ENCODE results near the gene SIGLEC5.
"Not testable (repeated sequence)": the region's sequence is repeated elsewhere in the genome, so short reads cannot be mapped to it uniquely, and the experiment has no call there.

Gene SIGLEC5

GRCh38 chr19:51630315-51630714, at the start of gene SIGLEC5:
SIGLEC5 (minus strand) TSS chr19:51630401; CDS start chr19:51630335, 66 bp downstream.
- not testable (repeated sequence) for DNase-seq (ENCODE audit: low read depth, low spot score); H3K27ac ChIP-seq (ENCODE audit: low read length); H3K27me3 ChIP-seq (ENCODE audit: control insufficient read depth, insufficient read depth, low read length); H3K9me3 ChIP-seq (ENCODE audit: control insufficient read depth, insufficient read depth, low read length); H3K4me3 ChIP-seq (ENCODE audit: low read length); H3K4me1 ChIP-seq (ENCODE audit: control insufficient read depth, insufficient read depth, low read length); H3K36me3 ChIP-seq (ENCODE audit: control insufficient read depth, insufficient read depth, low read length)
- no CpG with 5 or more reads among the region's 13 CpGs for WGBS (ENCODE audit: insufficient coverage, insufficient read length)

GRCh38 chr19:51676566-51677083, 46.4 kb upstream of the SIGLEC5 start:
- Histone ChIP-seq H3K4me3 (ENCODE audit: low read length) (no peak overlapping the region), H3K36me3 (ENCODE audit: control insufficient read depth, insufficient read depth, low read length) (no peaks in the 10 kb centered on the region), H3K4me1 (ENCODE audit: control insufficient read depth, insufficient read depth, low read length) (no peaks in the 10 kb centered on the region), H3K27ac (ENCODE audit: low read length) (no peak overlapping the region), H3K27me3 (ENCODE audit: control insufficient read depth, insufficient read depth, low read length) (no peaks in the 10 kb centered on the region), H3K9me3 (ENCODE audit: control insufficient read depth, insufficient read depth, low read length) (no peaks in the 10 kb centered on the region; the same call in 1 of the 2 replicates)
- no CpG with 5 or more reads among the region's 11 CpGs for WGBS (ENCODE audit: insufficient coverage, insufficient read length)
- no peak for DNase-seq (ENCODE audit: low read depth, low spot score)

GRCh38 chr19:51675911-51676565, 45.8 kb upstream of the SIGLEC5 start:
- H3K4me1 ChIP-seq (ENCODE audit: control insufficient read depth, insufficient read depth, low read length); H3K4me3 ChIP-seq (ENCODE audit: low read length); H3K27ac ChIP-seq (ENCODE audit: low read length); H3K27me3 ChIP-seq (ENCODE audit: control insufficient read depth, insufficient read depth, low read length); H3K9me3 ChIP-seq (ENCODE audit: control insufficient read depth, insufficient read depth, low read length); H3K36me3 ChIP-seq (ENCODE audit: control insufficient read depth, insufficient read depth, low read length): not testable (repeated sequence)
- WGBS (ENCODE audit: insufficient coverage, insufficient read length) = no CpG with 5 or more reads among the region's 7 CpGs
- peak; percentile 37 for DNase-seq (ENCODE audit: low read depth, low spot score)

GRCh38 chr19:51668216-51668615, 38.0 kb upstream of the SIGLEC5 start:
- DNase-seq (ENCODE audit: low read depth, low spot score) = no peak
- Histone ChIP-seq H3K36me3 (ENCODE audit: control insufficient read depth, insufficient read depth, low read length) (no peaks in the 10 kb centered on the region), H3K27ac (ENCODE audit: low read length) (no peak overlapping the region), H3K4me1 (ENCODE audit: control insufficient read depth, insufficient read depth, low read length) (no peaks in the 10 kb centered on the region), H3K9me3 (ENCODE audit: control insufficient read depth, insufficient read depth, low read length) (no peaks in the 10 kb centered on the region), H3K4me3 (ENCODE audit: low read length) (no peak overlapping the region), H3K27me3 (ENCODE audit: control insufficient read depth, insufficient read depth, low read length) (no peaks in the 10 kb centered on the region)
- no CpG with 5 or more reads among the region's 3 CpGs for WGBS (ENCODE audit: insufficient coverage, insufficient read length)

- no peak for DNase-seq (ENCODE audit: low read depth, low spot score)
- WGBS (ENCODE audit: insufficient coverage, insufficient read length) = no CpG with 5 or more reads among the region's 3 CpGs
- Histone ChIP-seq H3K27me3 (ENCODE audit: control insufficient read depth, insufficient read depth, low read length) (no peaks in the 10 kb centered on the region), H3K9me3 (ENCODE audit: control insufficient read depth, insufficient read depth, low read length) (no peaks in the 10 kb centered on the region), H3K27ac (ENCODE audit: low read length) (no peak overlapping the region), H3K4me1 (ENCODE audit: control insufficient read depth, insufficient read depth, low read length) (no peaks in the 10 kb centered on the region), H3K36me3 (ENCODE audit: control insufficient read depth, insufficient read depth, low read length) (no peaks in the 10 kb centered on the region), H3K4me3 (ENCODE audit: low read length) (no peak overlapping the region)
Observed at GRCh38 chr19:51664997-51665396, 34.8 kb upstream of the SIGLEC5 start.

GRCh38 chr19:51664131-51664530, 33.9 kb upstream of the SIGLEC5 start:
- Histone ChIP-seq H3K4me3 (ENCODE audit: low read length) (no peak overlapping the region), H3K36me3 (ENCODE audit: control insufficient read depth, insufficient read depth, low read length) (no peaks in the 10 kb centered on the region), H3K27ac (ENCODE audit: low read length) (no peak overlapping the region), H3K9me3 (ENCODE audit: control insufficient read depth, insufficient read depth, low read length) (no peaks in the 10 kb centered on the region), H3K4me1 (ENCODE audit: control insufficient read depth, insufficient read depth, low read length) (no peaks in the 10 kb centered on the region), H3K27me3 (ENCODE audit: control insufficient read depth, insufficient read depth, low read length) (no peaks in the 10 kb centered on the region)
- DNase-seq (ENCODE audit: low read depth, low spot score) = no peak
- WGBS (ENCODE audit: insufficient coverage, insufficient read length) = no CpG with 5 or more reads among the region's 1 CpG

- H3K27me3 ChIP-seq (ENCODE audit: control insufficient read depth, insufficient read depth, low read length) = no peaks in the 10 kb centered on the region
- no peak overlapping the region for H3K4me3 ChIP-seq (ENCODE audit: low read length)
- H3K27ac ChIP-seq (ENCODE audit: low read length) = no peak overlapping the region
- no peaks in the 10 kb centered on the region for H3K4me1 ChIP-seq (ENCODE audit: control insufficient read depth, insufficient read depth, low read length)
- no peaks in the 10 kb centered on the region for H3K36me3 ChIP-seq (ENCODE audit: control insufficient read depth, insufficient read depth, low read length)
- no peak for DNase-seq (ENCODE audit: low read depth, low spot score)
- H3K9me3 ChIP-seq (ENCODE audit: control insufficient read depth, insufficient read depth, low read length) = no peaks in the 10 kb centered on the region
- no CpG with 5 or more reads among the region's 3 CpGs for WGBS (ENCODE audit: insufficient coverage, insufficient read length)
Observed at GRCh38 chr19:51663650-51664049, 33.4 kb upstream of the SIGLEC5 start.

GRCh38 chr19:51660975-51661600, 30.9 kb upstream of the SIGLEC5 start:
- Histone ChIP-seq H3K9me3 (ENCODE audit: control insufficient read depth, insufficient read depth, low read length) (no peaks in the 10 kb centered on the region), H3K4me3 (ENCODE audit: low read length) (no peak overlapping the region), H3K4me1 (ENCODE audit: control insufficient read depth, insufficient read depth, low read length) (peaks cover 2% of the 10 kb centered on the region; the same call in 1 of the 2 replicates), H3K36me3 (ENCODE audit: control insufficient read depth, insufficient read depth, low read length) (no peaks in the 10 kb centered on the region), H3K27me3 (ENCODE audit: control insufficient read depth, insufficient read depth, low read length) (no peaks in the 10 kb centered on the region), H3K27ac (ENCODE audit: low read length) (no peak overlapping the region)
- WGBS (ENCODE audit: insufficient coverage, insufficient read length) = 100% methylated on average over 2 of the region's 10 CpGs
- DNase-seq (ENCODE audit: low read depth, low spot score) = peak; percentile 57

GRCh38 chr19:51654783-51655182, 24.6 kb upstream of the SIGLEC5 start:
- Histone ChIP-seq H3K36me3 (ENCODE audit: control insufficient read depth, insufficient read depth, low read length) (no peaks in the 10 kb centered on the region), H3K4me3 (ENCODE audit: low read length) (no peak overlapping the region), H3K4me1 (ENCODE audit: control insufficient read depth, insufficient read depth, low read length) (peaks cover 2% of the 10 kb centered on the region; the same call in 1 of the 2 replicates), H3K9me3 (ENCODE audit: control insufficient read depth, insufficient read depth, low read length) (no peaks in the 10 kb centered on the region), H3K27ac (ENCODE audit: low read length) (no peak overlapping the region), H3K27me3 (ENCODE audit: control insufficient read depth, insufficient read depth, low read length) (no peaks in the 10 kb centered on the region)
- WGBS (ENCODE audit: insufficient coverage, insufficient read length) = no CpG with 5 or more reads among the region's 4 CpGs
- no peak for DNase-seq (ENCODE audit: low read depth, low spot score)

GRCh38 chr19:51653162-51653561, 23.0 kb upstream of the SIGLEC5 start:
- H3K36me3 ChIP-seq (ENCODE audit: control insufficient read depth, insufficient read depth, low read length) = no peaks in the 10 kb centered on the region
- no CpG with 5 or more reads among the region's 2 CpGs for whole genome bisulfite sequencing (ENCODE audit: insufficient coverage, insufficient read length)
- H3K27ac ChIP-seq (ENCODE audit: low read length) = no peak overlapping the region
- no peak overlapping the region for H3K4me3 ChIP-seq (ENCODE audit: low read length)
- no peaks in the 10 kb centered on the region for H3K9me3 ChIP-seq (ENCODE audit: control insufficient read depth, insufficient read depth, low read length)
- no peak for DNase-seq (ENCODE audit: low read depth, low spot score)
- peaks cover 2% of the 10 kb centered on the region; the same call in 1 of the 2 replicates for H3K4me1 ChIP-seq (ENCODE audit: control insufficient read depth, insufficient read depth, low read length)
- H3K27me3 ChIP-seq (ENCODE audit: control insufficient read depth, insufficient read depth, low read length) = no peaks in the 10 kb centered on the region

All from iPS DF 6.9 (cell line).